ENCODE measurements around the gene TROAP.

- TF ChIP-seq CTCF (IDR thresholded peaks at IDR 0.05) (no peak), POLR2A (IDR thresholded peaks at IDR 0.05) (no peak)
Measured at GRCh38 chr12:49301760-49302159, 21.3 kb upstream of the TROAP start.

Measured in body of pancreas (tissue), 4 donors.